IPS DF 4.7 (cell line): ENCODE measurements around the gene COL11A2.

ENCODE experiments used
- DNase-seq: peaks from one replicate; pipeline ENCODE4 v3.0.0-alpha.2; 2013; ENCODE audit warnings: low spot score; ENCODE audit errors: extremely low read depth

COL11A2 gene

GRCh38 chr6:33193619-33194018 is 1.4 kb upstream of the COL11A2 start:
- DNase-seq, result no peak

GRCh38 chr6:33192671-33193602 is 670 bp upstream of the COL11A2 start:
- DNase-seq, result no peak

GRCh38 chr6:33191383-33192104 is 723 bp downstream of the COL11A2 start:
- no peak for DNase-seq

GRCh38 chr6:33190504-33191107 is 1.7 kb downstream of the COL11A2 start:
- no peak for DNase-seq

- DNase-seq, result no peak
Measured at GRCh38 chr6:33189625-33190448, 2.4 kb downstream of the COL11A2 start.

GRCh38 chr6:33189164-33189563 is 3.1 kb downstream of the COL11A2 start:
- no peak for DNase-seq

- no peak for DNase-seq
Measured at GRCh38 chr6:33187809-33188208, 4.5 kb downstream of the COL11A2 start.

- no peak for DNase-seq
Measured at GRCh38 chr6:33185654-33186187, 6.5 kb downstream of the COL11A2 start.

- DNase-seq, result no peak
Measured at GRCh38 chr6:33185190-33185589, 7.1 kb downstream of the COL11A2 start.

- no peak for DNase-seq
Measured at GRCh38 chr6:33183071-33183683, 9.1 kb downstream of the COL11A2 start.

- no peak for DNase-seq
Measured at GRCh38 chr6:33181141-33181540, 11.1 kb downstream of the COL11A2 start.

GRCh38 chr6:33178755-33179475 is 13.4 kb downstream of the COL11A2 start:
- no peak for DNase-seq

- no peak for DNase-seq
Measured at GRCh38 chr6:33177552-33178446, 14.5 kb downstream of the COL11A2 start.

GRCh38 chr6:33176906-33177305 is 15.4 kb downstream of the COL11A2 start:
- DNase-seq, result no peak

GRCh38 chr6:33175436-33176069 is 16.7 kb downstream of the COL11A2 start:
- DNase-seq, result no peak

GRCh38 chr6:33174784-33175183 is 17.5 kb downstream of the COL11A2 start:
- DNase-seq, result no peak

- DNase-seq, result no peak
Measured at GRCh38 chr6:33173535-33174180, 18.6 kb downstream of the COL11A2 start.
